B cell (primary cell): ENCODE data around the gene PLEKHM3. TPM values are rescaled to one million over a fixed set of nuclear protein-coding genes. Genes with fewer than 3 reads are reported as not detected.

Experiments used
- ATAC-seq: fragments of 200-7000 bp; cut with Tn5 transposase; one replicate; pipeline ENCODE4 v1.10.0; 2021; ENCODE audit warnings: low read depth, mild to moderate bottlenecking, moderate number of reproducible peaks, moderate library complexity
- CTCF ChIA-PET: fragments of 350-600 bp; sonication (Branson Sonifier 250); formaldehyde crosslinking; loops from one replicate; lab custom pipeline; 2021; ENCODE audit warnings: antibody characterized with exemption, inconsistent platforms; lab: Charles Lee
- POLR2A ChIA-PET: fragments of 350-600 bp; sonication (Branson Sonifier 250); formaldehyde crosslinking; loops from one replicate; lab custom pipeline; 2021; ENCODE audit warnings: antibody characterized with exemption; lab: Charles Lee
- DNase-seq: peaks from one replicate; pipeline ENCODE4 v3.0.0; 2013
- H2AFZ ChIP-seq: 2 replicates; pipeline ENCODE4 v1.6.1; 2012; ENCODE audit warnings: mild to moderate bottlenecking, low read depth, low read length; ENCODE audit not compliant: insufficient read depth, poor library complexity, severe bottlenecking
- H3K27ac ChIP-seq, 2 donors: 1 replicate in 1 of 2; 2 replicates in 1 of 2; pipeline ENCODE4 v1.5.1; 2012 to 2013; ENCODE audit warnings: low read length in 2 of 2, mild to moderate bottlenecking in 2 of 2, moderate library complexity in 1 of 2
- H3K27me3 ChIP-seq, 4 experiments: fragments of 200-600 bp in 1 of 4; sonication (generic) in 1 of 4; replicated peaks in 1 of 4; 1 replicate in 2 of 4; 2 replicates in 2 of 4; pipeline versions ENCODE4 v1.6.1 to v1.7.0; 2013 to 2016; ENCODE audit warnings: low read length in 3 of 4, mild to moderate bottlenecking in 2 of 4, mixed read lengths in 1 of 4, moderate library complexity in 1 of 4; ENCODE audit not compliant: insufficient read depth in 4 of 4, control insufficient read depth in 3 of 4; ENCODE audit errors: control extremely low read depth in 1 of 4
- H3K36me3 ChIP-seq, 2 experiments: replicated peaks in 1 of 2; 1 replicate in 1 of 2; 2 replicates in 1 of 2; pipeline versions ENCODE4 v1.6.1 to v1.7.1; 2013; ENCODE audit warnings: low read length in 1 of 2; ENCODE audit not compliant: insufficient read depth in 2 of 2, control insufficient read depth in 1 of 2; ENCODE audit errors: control extremely low read depth in 1 of 2, extremely low read depth in 1 of 2
- H3K4me1 ChIP-seq, 2 donors: fragments of 200-600 bp in 1 of 2; sonication (generic) in 1 of 2; 1 replicate in 1 of 2; 2 replicates in 1 of 2; pipeline versions ENCODE4 v1.5.1 to v1.6.1; 2013 to 2017; ENCODE audit warnings: low read length in 2 of 2; ENCODE audit not compliant: control insufficient read depth in 2 of 2, insufficient read depth in 2 of 2
- H3K4me2 ChIP-seq: replicated peaks from 2 replicates; pipeline ENCODE3; 2012; ENCODE audit warnings: mild to moderate bottlenecking, low read depth, low read length; ENCODE audit not compliant: poor library complexity, severe bottlenecking
- H3K4me3 ChIP-seq, 5 experiments: fragments of 200-600 bp in 1 of 5; sonication (generic) in 1 of 5; 1 replicate in 3 of 5; 2 replicates in 2 of 5; pipeline versions ENCODE4 v1.5.1 to v1.7.0; 2011 to 2016; ENCODE audit warnings: low read length in 4 of 5, mild to moderate bottlenecking in 4 of 5, low read depth in 2 of 5, control low read depth in 1 of 5, moderate library complexity in 1 of 5; ENCODE audit not compliant: insufficient read depth in 1 of 5; ENCODE audit errors: control extremely low read depth in 1 of 5, extremely low read depth in 1 of 5
- H3K79me2 ChIP-seq: fragments of 200-600 bp; sonication (generic); one replicate; pipeline ENCODE4 v1.6.0; 2016; ENCODE audit warnings: low read length; ENCODE audit not compliant: control insufficient read depth, insufficient read depth
- H3K9ac ChIP-seq: fragments of 200-600 bp; sonication (generic); 2 replicates; pipeline ENCODE4 v1.6.1; 2017; ENCODE audit warnings: mild to moderate bottlenecking, low read length, moderate library complexity
- H3K9me3 ChIP-seq, 3 donors: one replicate each; pipeline versions ENCODE4 v1.6.1 to v1.7.1; 2013; ENCODE audit warnings: low read length in 2 of 3; ENCODE audit not compliant: control insufficient read depth in 2 of 3, insufficient read depth in 1 of 3; ENCODE audit errors: control extremely low read depth in 1 of 3
- H4K20me1 ChIP-seq: 2 replicates; pipeline ENCODE4 v1.6.0; 2012; ENCODE audit warnings: mild to moderate bottlenecking, low read length; ENCODE audit not compliant: insufficient read depth, control insufficient read depth, poor library complexity, severe bottlenecking
- H3K27ac Mint-ChIP-seq: one replicate; pipeline ENCODE4 v1.8.0; 2021; ENCODE audit warnings: mixed read lengths
- H3K27me3 Mint-ChIP-seq: one replicate; pipeline ENCODE4 v1.8.0; 2021; ENCODE audit warnings: mixed read lengths
- H3K4me1 Mint-ChIP-seq: one replicate; pipeline ENCODE4 v1.8.0; 2021; ENCODE audit warnings: mixed read lengths
- H3K4me3 Mint-ChIP-seq: one replicate; pipeline ENCODE4 v1.8.0; 2021; ENCODE audit warnings: mixed read lengths
- H3K9me3 Mint-ChIP-seq: one replicate; pipeline ENCODE4 v1.8.0; 2022; ENCODE audit warnings: mixed read lengths; ENCODE audit not compliant: insufficient read depth
- CTCF ChIP-seq: fragments of 200-600 bp; IDR thresholded peaks from one replicate; pipeline ENCODE4 v1.8.0; 2022; ENCODE audit warnings: antibody characterized with exemption, mild to moderate bottlenecking
- EZH2 ChIP-seq: IDR thresholded peaks from 2 replicates; pipeline ENCODE4 v1.6.1; 2012; ENCODE audit warnings: borderline replicate concordance, low read depth, mild to moderate bottlenecking, moderate library complexity, low read length; ENCODE audit not compliant: insufficient read depth, poor library complexity, severe bottlenecking
- WGBS: methylation state at CpG from one replicate; pipeline ENCODE4 v1.1.5; 2013; ENCODE audit warnings: missing lambda C conversion rate; ENCODE audit not compliant: insufficient coverage; 5-methylcytosine and 5-hydroxymethylcytosine counted together
- intact Hi-C: fragments of 100-400 bp; cut with micrococcal nuclease; formaldehyde crosslinking; loops from one replicate; pipeline ENCODE4 v1.10.0; 2022
- polyA plus RNA-seq: library from polyadenylated mRNA; depleted of rRNA; stranded (reverse); fragments of >200 nt; gene quantifications from 2 replicates; pipeline ENCODE4 v1.2.3, GENCODE V29; 2012
- total RNA-seq, 2 donors: library from RNA; stranded (reverse); fragments of 120-200 nt in 1 of 2; gene quantifications; 1 replicate in 1 of 2; 2 replicates in 1 of 2; pipeline versions ENCODE4 v1.2.3 to v1.2.4, GENCODE V29; 2013 to 2022

PLEKHM3 gene
- total and polyA plus RNA-seq, 2 donors (not counting 1 experiment from before 2014, with no cell fraction given): 4.0 to 17.7 TPM

DNA sequence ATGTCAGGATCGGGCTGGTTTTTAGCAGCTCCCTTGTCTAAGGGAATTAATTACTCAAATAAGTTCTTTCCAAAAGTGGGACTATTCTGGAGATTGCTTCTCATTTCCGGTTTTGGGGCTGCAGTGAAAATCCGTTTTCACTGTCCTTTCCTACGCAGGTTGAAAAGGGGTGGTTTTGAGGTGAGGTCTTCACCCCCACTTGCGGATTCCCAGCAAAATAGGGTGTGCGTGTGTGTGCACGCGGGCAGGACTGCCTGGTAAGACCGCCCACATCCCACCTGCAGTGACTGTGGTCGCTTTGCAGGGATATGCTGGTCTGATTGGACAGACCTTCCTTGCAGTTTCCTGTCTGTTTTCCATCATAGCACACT is 472 bp upstream of the PLEKHM3 start:
- DNase-seq (no peak), ATAC-seq (peak; percentile 21)
- H3K4me3 ChIP-seq: peak overlapping the region; percentile 71 to 95 (median 92)
- peaks cover 22% of the 10 kb centered on the region for H3K79me2 ChIP-seq
- POLR2A ChIA-PET: interaction anchor here (1.1 to 1.2 kb wide), 3 partner anchors 255 to 860 kb away, joined by 3 to 5 read pairs (median 4); partner anchors contain the start of genes KLF7 and METTL21A
- H4K20me1 ChIP-seq: no peaks in the 10 kb centered on the region
- 45% methylated on average over 6 of the region's 10 CpGs for WGBS
- no peaks in the 10 kb centered on the region for H3K27me3 ChIP-seq
- H3K9me3 Mint-ChIP-seq: no peaks in the 10 kb centered on the region
- H3K9ac ChIP-seq: peak overlapping the region; percentile 92
- no peak for TF ChIP-seq EZH2
- TF ChIP-seq CTCF: no peak
- H3K27ac ChIP-seq: peak overlapping the region; percentile 57 to 84
- peaks cover 25% of the 10 kb centered on the region for H3K4me1 Mint-ChIP-seq
- H3K9me3 ChIP-seq: no peaks in the 10 kb centered on the region
- H3K27me3 Mint-ChIP-seq: no peaks in the 10 kb centered on the region
- H2AFZ ChIP-seq: peak overlapping the region; percentile 93
- peak overlapping the region; percentile 88 for H3K4me2 ChIP-seq
- peak overlapping the region; percentile 95 for H3K4me3 Mint-ChIP-seq
- peaks cover 7 to 8% of the 10 kb centered on the region in 2 donors for H3K4me1 ChIP-seq
- H3K36me3 ChIP-seq: no peaks in the 10 kb centered on the region
- intact Hi-C loops: loop anchor here (1.0 to 10.0 kb wide), 6 partner anchors 239 to 1261 kb away; partner anchors contain the start of genes FASTKD2, KLF7, MDH1B and METTL21A
- CTCF ChIA-PET: interaction anchor here (0.6 to 1.5 kb wide), 5 partner anchors 15 to 399 kb away, joined by 3 to 9 read pairs (median 3); partner anchors contain the start of gene CCNYL1
- peak overlapping the region; percentile 96 for H3K27ac Mint-ChIP-seq

DNA sequence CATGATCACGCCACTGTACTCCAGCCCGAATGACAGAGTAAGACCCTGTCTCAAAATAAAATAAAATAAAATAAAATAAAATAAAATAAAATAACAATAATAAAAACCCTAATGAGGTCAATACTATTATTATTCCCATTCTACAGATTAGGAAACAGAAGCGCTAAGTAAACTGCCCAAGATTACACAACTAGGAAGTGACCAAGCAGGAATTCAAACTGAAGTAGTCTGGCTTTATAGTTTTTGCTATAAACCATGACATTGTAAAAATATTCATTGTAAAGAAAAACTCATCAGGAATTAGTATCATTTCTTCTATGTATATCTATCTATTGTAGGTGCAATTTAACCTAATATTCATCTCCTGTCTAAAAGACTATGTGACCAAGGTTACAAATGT is 1.2 kb downstream of the PLEKHM3 start:
- Histone ChIP-seq H3K79me2 (peaks cover 37% of the 10 kb centered on the region), H3K4me1 (peaks cover 7 to 8% of the 10 kb centered on the region in 2 donors), H3K9ac (no peak overlapping the region), H4K20me1 (no peaks in the 10 kb centered on the region), H3K27me3 (no peaks in the 10 kb centered on the region), H2AFZ (no peak overlapping the region), H3K4me2 (peak overlapping the region; percentile 88), H3K27ac (no peak overlapping the region), H3K9me3 (no peaks in the 10 kb centered on the region), H3K4me3 (no peak overlapping the region), H3K36me3 (no peaks in the 10 kb centered on the region)
- ATAC-seq (no peak), DNase-seq (no peak)
- Mint-ChIP-seq H3K4me1 (peaks cover 25% of the 10 kb centered on the region), H3K9me3 (no peaks in the 10 kb centered on the region), H3K27ac (no peak overlapping the region), H3K4me3 (peak overlapping the region; percentile 40), H3K27me3 (no peaks in the 10 kb centered on the region)
- ChIA-PET POLR2A (interaction anchor here (0.6 kb wide), 1 partner anchor 254 kb away, joined by 7 read pairs; no protein-coding TSS in a partner anchor), CTCF (interaction anchor here (1.3 to 1.4 kb wide), 3 partner anchors 9 to 312 kb away, joined by 3 read pairs; partner anchors contain the start of gene CCNYL1)
- intact Hi-C loops: loop anchor here (2.0 to 10.0 kb wide), 4 partner anchors 241 to 1259 kb away; partner anchors contain the start of genes FASTKD2, MDH1B and PIKFYVE
- no CpG with 5 or more reads among the region's 3 CpGs for WGBS
- no peak for TF ChIP-seq EZH2
- TF ChIP-seq CTCF: no peak
